GM18951 (cell line): ENCODE measurements around the gene HIRIP3.

Source experiments
- POLR2A ChIP-seq: IDR thresholded peaks from 4 replicates; pipeline ENCODE4 v1.6.1; 2011; ENCODE audit warnings: mild to moderate bottlenecking; ENCODE audit not compliant: insufficient read length, insufficient read depth; ENCODE audit errors: extremely low read depth
- in situ Hi-C: fragments of 300-500 bp; cut with MboI; formaldehyde crosslinking; loops from one replicate; pipeline ENCODE4 v1.12.0; 2022; ENCODE audit warnings: low sequenced_read_pairs, mixed read lengths, inconsistent platforms; ENCODE audit not compliant: unreplicated experiment

Gene HIRIP3

DNA sequence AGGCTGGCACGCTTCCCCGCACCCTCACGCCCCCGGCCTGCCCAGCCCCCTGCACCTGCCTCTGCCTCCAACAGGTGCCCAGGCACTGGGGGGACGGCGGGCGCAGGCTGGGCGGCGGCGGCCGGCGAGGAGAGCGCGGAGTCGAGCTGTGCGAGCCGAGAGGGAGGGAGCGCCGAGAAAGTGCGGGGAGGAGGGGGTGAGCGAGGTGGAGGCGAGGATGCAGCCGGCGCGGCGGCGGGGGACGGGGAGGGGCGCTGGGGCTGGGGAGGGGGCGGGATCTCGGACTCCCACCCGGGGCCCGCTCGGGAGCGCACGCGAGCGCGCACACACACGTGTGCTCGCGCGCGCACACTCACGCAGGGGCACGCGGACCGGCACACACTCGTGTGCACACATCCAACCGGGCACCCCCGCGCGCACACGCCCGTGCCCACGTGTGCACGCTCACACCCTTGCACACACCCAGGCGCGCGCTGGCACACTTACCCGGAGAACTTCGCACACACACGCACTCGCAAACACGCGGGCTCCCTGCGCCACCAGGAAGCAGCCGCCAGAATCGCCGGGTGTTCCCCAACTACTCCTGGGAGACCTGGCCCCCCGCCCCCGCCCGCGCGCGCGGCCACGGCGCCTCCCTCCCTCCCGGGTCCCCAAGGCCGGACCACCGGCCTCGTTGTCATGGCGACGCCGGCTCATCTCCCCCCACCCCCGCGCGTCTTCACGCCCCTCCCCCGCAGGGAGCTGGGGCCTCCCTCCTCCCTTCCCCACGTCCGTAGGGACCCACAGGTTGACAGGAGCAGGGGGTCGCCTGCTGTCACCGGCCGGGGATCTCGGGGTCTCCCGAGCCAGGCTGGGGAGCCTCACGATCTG, 15.7 kb upstream of the HIRIP3 start, which contains the start of gene DOC2A:
TSS of gene DOC2A (minus strand) at position 184 of the 870 bp plus-strand sequence. CDS start 805 bp downstream, outside the sequence.
- TF ChIP-seq POLR2A = no peak
- in situ Hi-C loops = loop anchor here (25.0 kb wide), 1 partner anchor 324 kb away; the partner anchor contains the start of gene QPRT

DNA sequence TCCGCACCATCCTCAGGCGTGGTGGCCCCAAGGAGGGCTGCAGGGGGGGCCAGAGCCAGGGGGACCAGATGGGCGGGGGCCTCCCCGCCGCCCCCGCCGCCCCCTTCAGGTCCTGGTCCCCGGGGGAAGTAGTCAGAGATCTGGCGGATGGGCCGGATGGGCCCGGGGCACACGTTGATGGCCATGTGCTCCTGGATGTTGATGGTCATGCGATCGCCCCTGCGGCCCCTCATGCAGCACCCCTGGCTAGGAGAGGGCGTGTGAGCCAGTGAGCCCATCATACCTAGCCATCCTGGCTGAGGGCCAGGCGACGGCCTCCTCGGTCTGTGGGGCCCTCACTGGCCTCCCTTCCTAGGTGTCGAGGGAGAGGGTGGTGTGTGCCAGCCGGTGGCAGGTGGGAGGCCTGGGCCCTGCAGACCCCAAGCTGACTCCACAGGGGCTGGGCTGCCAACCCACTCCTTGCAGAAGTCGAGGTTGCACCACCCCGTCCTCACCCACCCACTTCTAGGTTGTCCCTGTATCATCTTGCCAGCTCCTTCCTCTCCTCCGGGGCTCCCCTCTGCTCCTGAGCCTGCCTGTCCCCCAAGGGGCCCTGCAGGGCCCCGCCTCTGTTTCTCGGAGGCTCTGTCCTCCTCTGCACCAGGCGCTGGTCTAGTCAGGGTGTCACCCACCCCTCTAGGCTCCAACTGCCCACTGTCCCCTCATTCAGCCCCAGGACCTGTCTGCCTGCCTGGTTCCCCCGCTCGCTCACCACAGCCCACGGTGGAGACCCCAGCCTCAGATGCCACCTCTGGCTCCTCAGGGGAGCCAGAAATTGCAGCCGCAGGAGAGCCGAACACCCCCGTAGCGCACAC, 14.8 kb upstream of the HIRIP3 start:
- in situ Hi-C loops = loop anchor here (25.0 kb wide), 1 partner anchor 323 kb away; the partner anchor contains the start of gene QPRT
- no peak for TF ChIP-seq POLR2A

DNA sequence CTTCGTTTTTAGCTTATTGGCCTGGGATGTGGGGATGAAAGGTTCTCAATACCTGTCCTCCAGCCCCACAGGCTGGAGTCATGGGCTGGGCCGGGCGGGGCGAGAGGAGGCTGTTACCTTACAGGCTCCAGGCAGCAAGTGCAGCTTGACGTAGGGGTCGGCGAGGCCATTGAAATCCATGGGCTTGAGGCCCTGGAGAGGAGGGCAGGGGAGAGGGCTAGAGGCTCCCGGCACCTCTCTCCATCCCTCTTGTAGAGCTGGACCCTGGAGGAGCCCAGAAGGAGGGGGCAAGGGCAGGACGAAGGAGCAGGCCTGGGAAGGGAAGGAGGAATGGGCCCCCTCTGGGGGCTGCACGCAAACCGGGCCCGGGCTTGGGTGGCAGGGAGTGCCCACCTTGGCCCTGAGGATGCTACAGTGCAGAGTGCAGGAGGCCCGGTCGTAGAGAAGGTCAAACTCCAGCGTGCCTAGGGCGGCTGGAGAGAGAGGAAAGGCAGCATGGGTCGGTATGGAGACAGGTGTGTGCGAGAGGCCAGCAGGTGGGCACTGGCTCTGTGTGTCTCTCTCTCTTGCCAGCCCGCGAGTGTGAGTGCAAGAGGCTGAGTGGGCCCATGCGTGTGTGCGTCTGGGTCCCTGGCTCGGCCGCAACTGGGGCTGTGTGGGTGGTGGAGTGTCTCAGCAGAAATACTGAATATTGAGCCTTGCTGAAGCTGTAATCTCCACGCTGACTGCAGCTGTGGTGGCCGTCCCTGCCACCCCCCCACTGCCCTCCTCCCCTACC, 13.9 kb upstream of the HIRIP3 start:
- in situ Hi-C loops = loop anchor here (25.0 kb wide), 1 partner anchor 322 kb away; the partner anchor contains the start of gene QPRT
- TF ChIP-seq POLR2A = no peak

DNA sequence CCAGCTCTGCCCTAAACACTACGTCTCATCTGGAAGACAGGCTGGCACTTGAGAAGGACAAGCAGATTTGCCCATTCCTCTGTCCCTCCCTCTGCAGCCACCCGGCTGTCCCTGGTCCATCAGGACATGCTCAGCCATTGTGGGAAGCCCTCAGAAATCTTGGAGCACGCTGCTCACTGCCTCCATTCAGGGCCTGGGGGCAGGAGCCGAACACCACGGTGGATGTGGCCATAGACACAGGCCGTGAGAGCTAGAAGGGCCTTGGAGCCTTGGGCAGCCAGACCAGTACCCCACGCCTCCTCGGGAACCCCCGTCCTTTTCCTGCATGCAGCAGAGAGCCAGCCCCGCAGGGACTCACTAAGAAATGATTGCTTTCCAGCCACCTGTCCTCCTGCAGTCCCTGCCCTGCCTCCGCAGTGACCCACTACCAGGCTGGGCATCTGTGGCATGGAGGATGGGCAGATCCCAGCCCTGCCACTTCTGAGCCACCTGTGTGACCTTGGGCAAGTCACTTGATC, 12.0 kb upstream of the HIRIP3 start:
- in situ Hi-C loops = loop anchor here (25.0 kb wide), 1 partner anchor 320 kb away; the partner anchor contains the start of gene QPRT
- no peak for TF ChIP-seq POLR2A

DNA sequence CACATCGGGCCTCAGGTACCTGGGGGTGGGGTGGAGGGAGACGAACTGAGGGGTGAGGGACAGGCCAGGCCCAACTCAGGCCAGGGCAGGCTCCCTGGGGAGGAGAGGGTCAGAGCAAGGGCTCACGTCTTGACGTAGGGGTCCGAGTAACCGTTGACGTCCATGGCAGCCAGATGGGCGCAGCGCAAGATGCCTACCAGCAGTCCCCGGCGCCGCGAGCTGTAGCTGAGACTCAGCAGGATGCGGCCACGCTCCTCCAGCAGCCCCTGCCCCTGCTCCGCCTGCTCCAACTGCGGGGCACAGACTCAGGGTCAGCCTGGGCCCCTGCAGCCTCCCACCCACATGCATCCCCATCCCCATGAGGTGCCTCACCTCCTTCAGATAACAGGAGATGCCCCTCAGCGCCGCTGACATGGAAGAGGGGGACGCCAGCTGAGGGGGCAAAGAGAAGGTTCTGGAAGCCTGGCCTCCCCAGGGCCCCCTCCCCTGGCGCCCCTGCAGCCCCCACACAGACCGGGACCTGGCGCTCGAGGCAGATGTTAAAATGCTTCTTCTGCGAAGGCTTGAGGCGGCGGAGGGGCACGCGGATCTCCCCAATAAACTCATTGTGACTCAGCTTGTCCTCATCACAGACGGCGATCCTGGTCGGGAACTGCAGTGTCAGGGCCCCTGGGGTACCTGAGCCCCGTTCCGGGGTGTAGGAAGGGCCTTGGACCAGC, 11.4 kb upstream of the HIRIP3 start:
- in situ Hi-C loops = loop anchor here (25.0 kb wide), 1 partner anchor 320 kb away; the partner anchor contains the start of gene QPRT
- no peak for TF ChIP-seq POLR2A

DNA sequence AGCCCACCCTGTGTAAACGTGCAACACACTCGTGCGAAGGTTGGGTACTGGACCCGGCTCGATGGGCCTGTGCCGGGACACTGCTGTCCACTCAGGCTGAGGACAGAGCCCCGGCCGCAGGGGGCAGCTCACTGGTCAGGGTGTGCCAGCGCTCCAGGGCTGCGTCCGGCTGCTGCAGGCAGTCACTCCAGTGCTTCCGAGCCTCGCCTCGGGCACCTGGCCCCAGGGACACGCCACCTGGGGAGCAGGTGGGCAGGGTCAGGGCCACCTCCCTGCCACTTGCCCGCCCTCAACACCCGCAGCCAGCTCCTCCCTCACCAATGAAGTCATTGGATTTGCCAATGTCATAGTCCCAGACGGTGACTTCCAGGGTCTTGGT, 10.7 kb upstream of the HIRIP3 start:
- in situ Hi-C loops = loop anchor here (25.0 kb wide), 1 partner anchor 319 kb away; the partner anchor contains the start of gene QPRT

DNA sequence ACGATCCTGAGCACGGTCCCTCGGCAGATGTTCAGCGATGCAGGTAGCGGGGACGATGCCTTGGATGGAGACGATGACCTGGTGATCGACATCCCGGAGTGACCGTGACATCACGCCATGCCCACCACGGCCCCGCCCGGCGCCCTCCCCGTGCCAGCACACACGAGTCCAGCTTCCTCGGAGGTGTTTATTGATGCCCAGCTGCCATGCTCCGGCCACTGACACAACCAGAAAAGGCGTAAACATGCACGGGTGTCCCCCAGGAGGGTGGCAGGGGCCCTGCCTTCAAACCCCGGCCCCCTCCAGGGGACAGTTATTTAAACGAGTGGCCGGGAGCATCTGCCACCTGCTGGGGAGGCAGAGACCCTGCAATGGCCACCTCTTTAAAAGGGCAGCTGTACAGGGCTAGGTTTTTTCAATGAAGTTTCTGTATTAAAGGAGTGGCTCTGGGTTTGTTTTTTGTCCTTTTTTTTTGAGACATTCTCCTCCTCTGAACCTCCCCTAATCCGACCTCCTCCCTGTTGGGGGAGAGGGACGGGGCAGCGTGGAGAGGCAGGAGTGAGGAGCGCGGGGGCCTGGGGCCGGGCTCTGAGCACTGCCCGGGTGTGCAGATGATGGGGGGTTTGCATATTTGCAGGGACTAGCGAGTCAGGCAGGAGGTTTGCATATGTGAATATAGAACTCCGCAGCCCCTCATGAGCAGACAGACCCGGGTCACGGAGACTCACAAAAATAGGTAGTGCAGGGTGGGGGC, 10.1 kb upstream of the HIRIP3 start:
- in situ Hi-C loops = loop anchor here (25.0 kb wide), 1 partner anchor 318 kb away; the partner anchor contains the start of gene QPRT
- TF ChIP-seq POLR2A = no peak

More for the DNA sequence above, 10.7 kb upstream of the HIRIP3 start:
- no peak for TF ChIP-seq POLR2A

DNA sequence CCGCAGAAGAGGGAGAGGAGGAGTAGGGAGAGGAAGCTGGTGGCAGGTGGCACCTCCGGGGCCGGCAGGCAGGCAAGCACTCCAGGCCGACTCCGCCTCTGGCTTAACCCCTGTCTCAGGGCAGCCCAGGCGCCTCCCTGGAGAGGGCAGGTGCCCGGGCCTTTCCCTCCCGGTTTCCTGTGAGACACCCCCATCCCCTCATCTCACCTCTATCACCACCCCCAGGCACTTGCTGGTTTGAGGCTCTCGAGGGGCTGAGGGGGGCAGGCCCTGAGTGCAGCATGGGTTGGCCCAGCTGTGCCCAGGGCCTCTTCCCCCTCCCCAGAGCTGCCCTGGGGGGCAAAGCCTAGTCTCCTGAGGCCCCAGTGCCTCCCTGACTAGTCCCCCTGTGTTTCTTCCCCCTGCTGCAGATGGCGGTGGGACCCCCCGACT, 9.4 kb upstream of the HIRIP3 start:
- in situ Hi-C loops = loop anchor here (25.0 kb wide), 1 partner anchor 318 kb away; the partner anchor contains the start of gene QPRT
- no peak for TF ChIP-seq POLR2A

DNA sequence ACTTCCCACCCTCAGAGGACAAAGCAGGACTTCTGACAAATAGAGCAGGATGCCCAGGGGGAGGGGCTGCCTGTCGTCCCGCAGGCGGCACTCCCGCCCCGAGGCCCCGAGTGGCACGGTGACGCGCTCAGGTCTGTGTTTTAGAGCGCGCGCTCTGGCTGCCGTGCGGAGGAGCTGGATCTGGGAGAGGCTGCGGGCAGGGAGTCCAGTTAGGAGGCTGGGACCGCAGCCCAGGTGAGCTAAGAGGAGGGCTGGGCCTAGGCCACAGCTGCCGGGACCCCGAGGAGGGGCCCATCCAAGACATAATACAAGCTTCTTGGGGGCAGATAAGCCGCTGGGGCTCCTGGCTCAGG, 9.0 kb upstream of the HIRIP3 start:
- in situ Hi-C loops = loop anchor here (25.0 kb wide), 1 partner anchor 317 kb away; the partner anchor contains the start of gene QPRT

DNA sequence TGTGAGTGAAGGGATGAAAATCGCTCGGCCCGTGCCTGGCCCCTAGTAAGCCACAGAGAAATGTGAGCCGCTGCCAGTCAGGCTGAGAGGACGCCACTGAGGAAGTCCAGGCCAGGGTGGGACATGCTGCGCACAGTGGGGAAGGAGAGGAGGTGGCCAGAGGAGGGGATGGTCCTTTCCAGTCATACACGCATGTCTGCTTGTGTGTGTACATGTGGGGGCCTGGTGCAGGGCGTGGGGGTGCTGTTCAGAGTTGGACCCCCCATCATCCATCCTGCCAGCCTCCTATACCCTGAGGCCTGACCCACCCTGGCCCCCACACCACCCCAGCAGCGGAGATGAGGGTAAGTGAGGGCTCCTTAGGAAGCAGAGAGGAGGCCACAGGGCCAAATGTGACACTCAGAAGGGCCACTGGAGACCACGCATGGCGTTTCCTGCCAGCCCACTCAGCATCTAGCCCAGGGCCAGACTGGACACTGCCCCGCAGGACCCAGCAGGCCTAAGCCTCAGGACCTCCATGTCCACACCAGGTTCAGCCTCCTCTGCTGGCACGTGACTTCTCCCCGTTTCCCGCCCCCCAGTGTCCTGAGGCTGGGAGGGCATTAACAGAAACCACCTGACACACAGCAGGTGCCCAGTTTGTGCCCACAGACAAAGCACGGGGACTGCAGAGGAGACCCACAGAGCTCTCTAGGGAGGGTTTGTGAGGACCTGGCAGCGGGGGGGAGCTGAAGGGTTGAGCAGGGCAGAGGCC, 8.4 kb upstream of the HIRIP3 start:
- in situ Hi-C loops = loop anchor here (25.0 kb wide), 1 partner anchor 317 kb away; the partner anchor contains the start of gene QPRT
- no peak for TF ChIP-seq POLR2A

More for the DNA sequence above, 9.0 kb upstream of the HIRIP3 start:
- TF ChIP-seq POLR2A = no peak
